NCI-H69 (cell line): ENCODE measurements around the gene POLE3.
"Not testable (repeated sequence)": the region's sequence is repeated elsewhere in the genome, so short reads cannot be mapped to it uniquely, and the experiment has no call there.

Source experiments
- DNase-seq: peaks from one replicate; lab custom pipeline; 2025; lab: John Stamatoyannopoulos, UW

Gene POLE3

GRCh38 chr9:113403646-113404045 is 6.8 kb downstream of the POLE3 start:
- DNase-seq, result no peak

GRCh38 chr9:113401027-113401792 is 9.3 kb downstream of the POLE3 start, which contains the start of gene ALAD:
ALAD (minus strand) TSS chr9:113401284; CDS start chr9:113393559, 7,725 bp downstream.
- peak; percentile 100 for DNase-seq

GRCh38 chr9:113399646-113400200 is 10.8 kb downstream of the POLE3 start:
- no peak for DNase-seq

DNA sequence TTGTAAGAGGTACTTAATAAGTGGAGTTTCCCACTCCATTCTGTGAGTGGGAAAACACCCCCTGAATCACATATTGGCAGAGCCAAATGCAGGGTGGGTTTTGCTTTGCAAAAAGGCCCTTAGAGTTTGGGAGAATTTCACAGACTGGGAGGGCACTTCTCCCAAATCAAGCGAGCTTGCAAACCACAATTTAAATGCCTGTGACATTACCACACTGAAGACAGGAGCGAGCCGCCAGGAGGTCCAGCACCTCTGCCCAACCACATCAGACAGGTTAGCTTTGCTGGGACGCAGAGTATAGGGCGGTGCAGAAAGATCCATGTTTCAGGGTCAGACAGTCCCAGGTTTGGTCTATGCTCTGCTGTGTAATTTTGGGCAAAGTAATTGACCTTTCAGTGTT is 11.7 kb downstream of the POLE3 start:
- DNase-seq, result no peak

- no peak for DNase-seq
Measured at GRCh38 chr9:113397203-113397631, 13.3 kb downstream of the POLE3 start.

DNA sequence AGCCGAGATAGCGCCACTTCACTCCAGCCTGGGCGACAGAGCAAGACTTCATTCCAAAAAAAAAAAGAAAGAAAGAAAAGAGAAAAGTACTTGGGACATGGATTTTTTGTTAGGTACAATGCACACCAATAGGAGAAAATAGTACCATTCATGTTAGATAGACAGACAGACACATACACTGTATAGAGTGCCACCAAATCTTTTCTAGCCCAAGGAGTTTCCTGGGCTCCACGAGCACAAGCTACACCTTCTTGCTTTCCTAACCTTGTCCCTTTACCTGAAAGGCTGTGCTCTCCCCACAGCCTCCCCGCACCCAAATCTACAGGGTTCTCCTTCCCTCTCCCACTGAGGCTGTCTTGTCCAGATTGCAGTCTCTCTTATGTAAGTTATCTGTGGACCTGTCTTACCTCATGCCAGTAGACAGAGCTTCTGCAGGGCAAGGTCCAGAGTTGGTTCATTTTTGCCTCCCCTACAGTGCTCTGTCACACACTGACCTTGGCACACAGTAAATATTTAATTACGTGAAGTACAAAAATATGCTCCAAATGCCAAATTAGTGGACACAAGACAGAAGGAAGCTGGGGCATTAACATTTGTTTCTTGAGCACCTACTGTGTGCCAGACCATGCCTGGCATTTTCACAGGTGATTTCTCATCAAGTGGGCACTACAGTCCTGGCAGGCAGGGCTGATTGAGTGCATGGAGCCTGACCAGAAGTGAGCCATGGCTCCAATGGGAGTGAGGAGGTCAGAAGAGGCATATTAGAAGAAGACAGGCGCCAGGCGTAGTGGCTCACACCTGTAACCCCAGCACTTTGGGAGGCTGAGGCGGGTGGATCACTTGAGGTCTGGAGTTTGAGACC is 15.2 kb downstream of the POLE3 start:
- no peak for DNase-seq

GRCh38 chr9:113393281-113393680 is 17.2 kb downstream of the POLE3 start:
- no peak for DNase-seq

DNA sequence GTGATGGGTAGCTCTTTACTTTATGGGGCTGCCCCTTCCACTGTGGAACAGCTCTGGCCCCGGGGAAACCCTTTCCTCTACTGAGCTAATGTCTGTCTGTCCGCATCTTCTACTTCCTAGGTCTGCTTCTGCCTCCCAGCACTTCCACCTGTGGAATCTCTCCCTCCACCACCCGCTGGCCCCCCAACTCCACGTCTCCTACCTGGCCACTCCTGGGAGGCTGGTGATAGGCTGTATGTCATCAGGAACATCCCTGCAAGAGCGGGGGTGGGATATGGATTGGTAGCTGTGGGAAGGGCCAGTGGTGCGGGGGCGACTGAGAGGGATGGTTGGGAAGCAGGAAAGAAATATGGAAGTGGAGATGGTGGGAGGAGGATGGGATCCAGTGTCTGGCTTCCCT is 18.6 kb downstream of the POLE3 start:
- no peak for DNase-seq

DNA sequence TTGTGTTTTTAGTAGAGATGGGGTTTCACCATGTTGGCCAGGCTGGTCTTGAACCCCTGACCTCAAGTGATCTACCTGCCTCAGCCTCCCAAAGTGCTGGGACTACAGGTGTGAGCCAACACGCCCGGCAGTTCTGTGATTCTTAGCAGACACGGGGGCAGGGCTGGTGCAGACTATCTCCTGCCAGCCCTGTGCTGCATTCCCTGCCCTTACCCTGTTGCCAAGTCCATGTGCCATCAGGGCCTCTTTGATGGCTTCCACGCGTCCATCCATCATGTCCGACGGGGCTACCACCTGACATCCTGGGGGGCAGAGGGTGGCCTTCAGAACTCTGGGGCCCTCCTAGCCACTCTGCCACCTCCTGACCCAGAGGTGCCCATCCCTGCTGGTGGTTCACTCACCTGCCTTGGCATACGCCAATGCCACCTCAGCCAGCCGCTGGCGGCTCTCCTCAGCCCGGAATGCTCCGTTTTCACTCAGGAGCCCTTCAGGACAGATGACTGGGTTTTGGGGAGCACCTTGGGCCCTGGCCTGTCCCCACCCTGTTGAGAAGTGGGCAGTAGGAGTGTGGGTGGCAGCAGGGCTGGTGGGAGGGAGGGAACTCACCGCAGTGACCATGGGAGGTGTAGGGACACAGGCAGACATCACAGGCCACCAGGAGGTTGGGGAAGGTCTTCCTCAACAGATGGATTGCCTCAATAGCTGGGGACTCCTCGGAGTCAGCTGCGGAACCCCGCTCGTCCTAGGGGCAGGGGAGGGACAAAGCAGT is 20.1 kb downstream of the POLE3 start:
- no peak for DNase-seq

DNA sequence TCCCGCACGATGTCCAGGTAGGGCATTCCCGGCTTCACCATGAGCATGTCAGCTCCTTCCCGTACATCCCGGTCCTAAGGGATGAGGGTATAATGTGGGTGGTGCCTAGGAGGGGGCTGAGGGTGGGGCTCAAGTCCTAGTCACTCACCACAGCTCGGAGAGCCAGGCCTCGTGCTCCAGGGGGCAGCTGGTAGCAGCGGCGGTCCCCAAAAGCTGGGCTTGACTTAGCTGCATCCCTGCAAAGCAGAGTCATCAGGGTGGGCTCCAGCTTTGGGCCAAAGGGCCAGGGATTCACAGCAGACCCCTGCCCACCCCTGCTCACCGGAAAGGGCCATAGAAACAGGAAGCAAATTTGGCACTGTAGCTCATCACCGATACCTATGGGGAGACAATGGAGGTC is 21.0 kb downstream of the POLE3 start:
- DNase-seq, result no peak

- DNase-seq, result no peak
Measured at GRCh38 chr9:113388833-113389232, 21.6 kb downstream of the POLE3 start.

DNA sequence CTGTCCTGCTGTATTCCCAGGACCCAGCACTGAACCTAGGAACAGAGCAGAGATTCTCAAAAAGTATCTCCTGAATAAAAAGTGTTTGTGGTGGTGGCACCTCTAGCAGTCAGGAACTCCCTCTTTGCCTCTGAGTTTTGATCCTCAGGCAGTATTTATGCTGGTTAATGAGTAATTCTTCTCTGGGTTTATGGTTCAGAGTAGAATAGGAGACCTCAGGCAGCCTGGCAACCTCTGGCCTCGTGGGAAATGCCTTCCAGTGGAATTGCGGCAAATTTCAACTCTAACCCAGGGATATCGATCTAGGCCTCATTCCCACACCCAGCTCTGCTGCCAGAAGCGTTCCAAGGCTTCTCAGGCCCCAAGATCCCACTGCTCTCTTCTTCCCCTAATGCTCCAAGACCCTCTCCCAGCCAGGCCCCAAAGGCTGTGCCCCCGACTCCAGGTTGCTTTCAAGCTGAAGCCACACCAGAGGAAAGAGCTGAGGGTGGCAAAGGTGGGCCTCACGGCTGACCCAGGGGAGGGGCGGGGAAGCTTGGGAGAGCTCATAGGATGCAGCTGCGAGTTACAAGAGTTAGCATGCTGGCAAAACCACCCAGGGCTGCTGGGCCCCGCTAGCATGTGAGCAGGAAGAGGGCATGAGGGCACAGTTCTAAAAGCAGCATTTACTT is 22.8 kb downstream of the POLE3 start:
- DNase-seq, result no peak

- DNase-seq, result no peak
Measured at GRCh38 chr9:113386571-113387393, 23.7 kb downstream of the POLE3 start.

DNA sequence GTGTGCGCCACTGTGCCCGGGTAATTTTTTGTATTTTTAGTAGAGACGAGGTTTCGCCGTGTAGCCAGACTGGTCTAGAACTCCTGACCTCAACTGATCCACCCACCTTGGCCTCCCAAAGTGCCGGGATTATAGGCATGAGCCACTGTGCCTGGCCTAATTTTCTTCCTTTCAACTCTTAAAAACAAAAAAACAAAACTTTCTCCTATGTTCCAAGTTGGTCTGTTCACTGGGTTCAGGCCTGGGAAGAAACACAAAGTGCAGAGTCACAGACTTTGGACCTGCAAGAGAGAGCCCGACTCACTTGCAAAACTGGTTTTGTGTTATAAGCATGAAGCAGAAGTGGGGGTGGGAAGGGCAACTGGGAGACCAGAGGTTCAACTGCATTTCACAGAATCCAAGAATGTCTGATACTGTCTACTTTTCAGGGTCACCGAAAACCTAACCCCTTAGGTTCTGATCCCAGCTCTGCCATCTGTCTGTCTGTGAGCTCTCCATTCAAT is 28.5 kb downstream of the POLE3 start:
- DNase-seq, result no peak

- DNase-seq, result not testable (repeated sequence)
Measured at GRCh38 chr9:113381441-113381840, 29.0 kb downstream of the POLE3 start.

GRCh38 chr9:113380869-113381378 is 29.6 kb downstream of the POLE3 start:
- peak; percentile 64 for DNase-seq

- not testable (repeated sequence) for DNase-seq
Measured at GRCh38 chr9:113379829-113380210, 30.7 kb downstream of the POLE3 start.

GRCh38 chr9:113379094-113379828 is 31.2 kb downstream of the POLE3 start:
- not testable (repeated sequence) for DNase-seq
